Testis (tissue), 2 donors: Measurements from ENCODE around the gene RELA.

Experiments used
- POLR2A ChIP-seq: fragments of 450-650 bp; IDR thresholded peaks from one replicate; pipeline ENCODE4 v1.6.1; 2017; ENCODE audit warnings: antibody characterized with exemption, mild to moderate bottlenecking, moderate library complexity
- TF ChIP-seq, protein P1 (sequence below), 3 experiments: fragments of 450-650 bp in 2 of 3; fragments of 200-600 bp in 1 of 3; sonication (generic) in 1 of 3; IDR thresholded peaks; one replicate each; pipeline ENCODE4 v1.5.1; 2016 to 2019; ENCODE audit warnings: antibody characterized with exemption in 3 of 3, mild to moderate bottlenecking in 2 of 3, moderate library complexity in 1 of 3

DNA sequence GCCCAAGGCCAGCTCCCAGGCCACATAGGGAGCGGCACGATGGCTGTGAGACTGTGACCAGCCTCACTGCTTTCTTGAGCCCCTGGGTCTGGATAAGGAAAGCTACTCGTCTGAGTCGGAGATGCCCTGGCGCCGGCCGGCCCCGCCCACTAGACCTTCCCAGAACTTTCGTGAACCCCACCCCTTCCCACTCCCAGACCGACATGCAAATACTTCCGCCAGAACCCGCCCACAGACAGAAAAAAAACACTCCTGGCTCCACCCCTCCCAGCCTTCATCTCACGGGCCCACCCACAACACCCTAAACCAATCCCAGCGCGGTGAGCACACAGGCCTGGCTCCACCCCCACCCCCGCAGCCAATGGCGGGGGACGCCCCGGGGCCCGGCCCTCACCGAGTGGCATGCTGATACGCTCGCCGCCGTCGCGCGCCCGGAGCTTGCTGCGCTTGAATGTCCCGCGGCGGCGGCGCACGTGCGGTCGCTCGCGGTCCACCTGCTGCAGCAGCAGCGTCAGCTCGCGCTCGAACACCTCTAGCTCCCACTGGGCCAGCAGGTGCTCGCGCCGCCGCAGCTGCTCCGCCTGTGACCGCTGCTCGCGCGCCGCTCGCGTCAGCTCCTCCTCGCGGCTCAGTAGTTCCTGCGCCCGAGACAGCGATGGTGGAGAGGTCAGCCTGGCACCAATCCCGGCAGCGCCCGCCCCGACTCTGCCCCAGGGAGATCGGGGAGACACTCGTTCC lies 55.7 kb downstream of the RELA start:
- TF ChIP-seq, protein P1, sequence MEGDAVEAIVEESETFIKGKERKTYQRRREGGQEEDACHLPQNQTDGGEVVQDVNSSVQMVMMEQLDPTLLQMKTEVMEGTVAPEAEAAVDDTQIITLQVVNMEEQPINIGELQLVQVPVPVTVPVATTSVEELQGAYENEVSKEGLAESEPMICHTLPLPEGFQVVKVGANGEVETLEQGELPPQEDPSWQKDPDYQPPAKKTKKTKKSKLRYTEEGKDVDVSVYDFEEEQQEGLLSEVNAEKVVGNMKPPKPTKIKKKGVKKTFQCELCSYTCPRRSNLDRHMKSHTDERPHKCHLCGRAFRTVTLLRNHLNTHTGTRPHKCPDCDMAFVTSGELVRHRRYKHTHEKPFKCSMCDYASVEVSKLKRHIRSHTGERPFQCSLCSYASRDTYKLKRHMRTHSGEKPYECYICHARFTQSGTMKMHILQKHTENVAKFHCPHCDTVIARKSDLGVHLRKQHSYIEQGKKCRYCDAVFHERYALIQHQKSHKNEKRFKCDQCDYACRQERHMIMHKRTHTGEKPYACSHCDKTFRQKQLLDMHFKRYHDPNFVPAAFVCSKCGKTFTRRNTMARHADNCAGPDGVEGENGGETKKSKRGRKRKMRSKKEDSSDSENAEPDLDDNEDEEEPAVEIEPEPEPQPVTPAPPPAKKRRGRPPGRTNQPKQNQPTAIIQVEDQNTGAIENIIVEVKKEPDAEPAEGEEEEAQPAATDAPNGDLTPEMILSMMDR (IDR thresholded peaks at IDR 0.05) = no peak
- no peak for TF ChIP-seq POLR2A
